OCI-LY3 (cell line): ENCODE measurements around the gene PTPRN2.

ENCODE experiments used
- CTCF ChIP-seq: fragments of 200-600, 300-600 bp; sonication (generic); IDR thresholded peaks from 2 replicates; pipeline ENCODE4 v1.5.1; 2014; ENCODE audit warnings: antibody characterized with exemption, low read length, low read depth
- EZH2phosphoT487 ChIP-seq: fragments of 200-600 bp; shearing (Covaris generic); IDR thresholded peaks from 2 replicates; pipeline ENCODE4 v1.6.1; 2018; ENCODE audit warnings: antibody characterized with exemption, mixed run types, low read depth

GRCh38 chr7:157876469-157877285 lies 710.9 kb downstream of the PTPRN2 start:
- no peak for TF ChIP-seq CTCF
- TF ChIP-seq EZH2phosphoT487 = no peak
